GM19467 (cell line): Measurements from ENCODE around the gene PCDHA8.
"Not testable (repeated sequence)": the region's sequence is repeated elsewhere in the genome, so short reads cannot be mapped to it uniquely, and the experiment has no call there.

ENCODE experiments used
- ATAC-seq: cut with Tn5 transposase; IDR thresholded peaks from one replicate; pipeline ENCODE4 v1.9.1; 2021; ENCODE audit warnings: mild to moderate bottlenecking, moderate library complexity; ENCODE audit not compliant: unreplicated experiment

The PCDHA8 gene

DNA sequence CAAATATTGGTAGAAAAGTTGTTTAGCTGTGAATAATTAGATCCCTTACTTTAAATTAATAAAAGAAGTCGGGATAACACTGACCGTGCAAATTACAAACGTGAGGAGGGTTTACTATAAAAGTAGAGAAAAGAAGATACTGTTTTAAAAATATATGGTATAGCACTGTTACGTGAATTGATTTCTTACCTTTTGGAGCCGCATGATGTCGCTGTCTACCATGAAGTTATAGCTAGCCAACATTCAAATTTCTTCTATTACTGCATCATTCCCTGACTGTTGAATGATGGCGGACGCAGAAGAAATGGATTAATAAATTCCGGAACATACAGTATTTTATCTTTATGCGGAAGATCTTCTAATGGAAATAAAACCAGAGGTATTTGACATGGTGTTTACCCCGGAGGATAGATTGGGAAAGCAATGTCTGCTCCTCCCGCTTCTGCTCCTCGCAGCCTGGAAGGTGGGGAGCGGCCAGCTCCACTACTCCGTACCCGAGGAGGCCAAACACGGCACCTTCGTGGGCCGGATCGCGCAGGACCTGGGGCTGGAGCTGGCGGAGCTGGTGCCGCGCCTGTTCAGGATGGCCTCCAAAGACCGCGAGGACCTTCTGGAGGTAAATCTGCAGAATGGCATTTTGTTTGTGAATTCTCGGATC is 13.2 kb upstream of the PCDHA8 start, which contains the start of gene PCDHA6:
TSS of gene PCDHA6 (plus strand) at position 257 of the 658 bp plus-strand sequence. CDS start at position 389, 132 bp downstream.
- no peak for ATAC-seq

DNA sequence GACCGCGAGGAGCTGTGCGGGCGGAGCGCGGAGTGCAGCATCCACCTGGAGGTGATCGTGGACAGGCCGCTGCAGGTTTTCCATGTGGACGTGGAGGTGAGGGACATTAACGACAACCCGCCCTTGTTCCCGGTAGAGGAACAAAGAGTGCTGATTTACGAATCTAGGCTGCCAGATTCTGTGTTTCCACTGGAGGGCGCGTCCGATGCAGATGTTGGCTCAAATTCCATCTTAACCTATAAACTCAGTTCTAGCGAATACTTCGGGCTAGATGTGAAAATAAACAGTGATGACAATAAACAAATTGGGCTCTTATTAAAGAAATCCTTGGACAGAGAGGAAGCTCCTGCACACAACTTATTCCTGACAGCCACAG is 12.6 kb upstream of the PCDHA8 start:
- ATAC-seq: no peak

DNA sequence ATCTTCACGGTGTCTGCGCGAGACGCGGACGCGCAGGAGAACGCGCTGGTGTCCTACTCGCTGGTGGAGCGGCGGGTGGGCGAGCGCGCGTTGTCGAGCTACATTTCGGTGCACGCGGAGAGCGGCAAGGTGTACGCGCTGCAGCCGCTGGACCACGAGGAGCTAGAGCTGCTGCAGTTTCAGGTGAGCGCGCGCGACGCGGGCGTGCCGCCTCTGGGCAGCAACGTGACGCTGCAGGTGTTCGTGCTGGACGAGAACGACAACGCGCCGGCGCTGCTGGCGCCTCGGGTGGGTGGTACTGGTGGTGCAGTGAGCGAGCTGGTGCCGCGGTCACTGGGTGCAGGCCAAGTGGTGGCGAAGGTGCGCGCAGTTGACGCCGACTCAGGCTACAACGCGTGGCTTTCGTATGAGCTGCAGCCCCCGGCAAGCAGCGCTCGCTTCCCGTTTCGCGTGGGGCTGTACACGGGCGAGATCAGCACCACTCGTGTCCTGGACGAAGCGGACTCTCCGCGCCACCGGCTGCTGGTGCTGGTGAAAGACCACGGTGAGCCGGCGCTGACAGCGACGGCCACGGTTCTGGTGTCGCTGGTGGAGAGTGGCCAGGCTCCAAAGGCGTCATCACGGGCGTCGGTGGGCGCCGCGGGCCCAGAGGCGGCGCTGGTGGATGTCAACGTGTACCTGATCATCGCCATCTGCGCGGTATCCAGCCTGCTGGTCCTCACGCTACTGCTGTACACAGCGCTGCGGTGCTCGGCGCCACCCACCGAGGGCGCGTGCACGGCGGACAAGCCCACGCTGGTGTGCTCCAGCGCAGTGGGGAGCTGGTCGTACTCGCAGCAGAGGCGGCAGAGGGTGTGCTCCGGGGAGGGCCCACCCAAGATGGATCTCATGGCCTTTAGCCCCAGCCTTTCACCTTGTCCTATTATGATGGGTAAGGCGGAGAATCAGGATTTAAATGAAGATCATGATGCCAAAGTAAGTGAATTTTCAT is 11.2 kb upstream of the PCDHA8 start:
- not testable (repeated sequence) for ATAC-seq

DNA sequence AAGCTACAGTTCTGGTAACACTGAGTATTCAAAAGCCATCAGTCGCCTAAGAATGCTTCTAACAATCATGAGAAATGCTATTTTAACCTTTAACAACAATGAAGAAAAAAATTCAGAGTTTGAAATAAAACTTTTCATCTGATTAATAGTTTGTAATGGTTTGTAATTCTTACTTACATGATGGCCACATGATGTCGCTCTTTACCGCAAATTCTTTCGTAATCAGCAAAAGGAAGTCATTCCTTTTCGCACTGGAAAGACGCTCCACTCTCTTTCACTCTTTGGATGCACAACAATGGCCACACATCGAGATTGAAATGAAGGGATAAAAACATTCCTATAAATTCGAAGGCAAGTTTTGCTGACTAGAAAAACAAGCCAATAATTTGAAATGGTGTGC is 7.0 kb upstream of the PCDHA8 start, which contains the start of gene PCDHA7:
TSS of gene PCDHA7 (plus strand) at position 277 of the 400 bp plus-strand sequence. CDS start at position 392, 115 bp downstream.
- ATAC-seq: no peak

DNA sequence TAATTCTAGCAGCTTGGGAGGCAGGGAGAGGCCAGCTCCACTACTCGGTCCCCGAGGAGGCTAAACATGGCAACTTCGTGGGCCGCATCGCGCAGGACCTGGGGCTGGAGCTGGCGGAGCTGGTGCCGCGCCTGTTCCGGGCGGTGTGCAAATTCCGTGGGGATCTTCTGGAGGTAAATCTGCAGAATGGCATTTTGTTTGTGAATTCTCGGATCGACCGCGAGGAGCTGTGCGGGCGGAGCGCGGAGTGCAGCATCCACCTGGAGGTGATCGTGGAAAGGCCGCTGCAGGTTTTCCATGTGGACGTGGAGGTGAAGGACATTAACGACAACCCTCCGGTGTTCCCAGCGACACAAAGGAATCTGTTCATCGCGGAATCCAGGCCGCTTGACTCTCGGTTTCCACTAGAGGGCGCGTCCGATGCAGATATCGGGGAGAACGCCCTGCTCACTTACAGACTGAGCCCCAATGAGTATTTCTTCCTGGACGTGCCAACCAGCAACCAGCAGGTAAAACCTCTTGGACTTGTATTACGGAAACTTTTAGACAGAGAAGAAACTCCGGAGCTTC is 6.5 kb upstream of the PCDHA8 start:
- not testable (repeated sequence) for ATAC-seq

DNA sequence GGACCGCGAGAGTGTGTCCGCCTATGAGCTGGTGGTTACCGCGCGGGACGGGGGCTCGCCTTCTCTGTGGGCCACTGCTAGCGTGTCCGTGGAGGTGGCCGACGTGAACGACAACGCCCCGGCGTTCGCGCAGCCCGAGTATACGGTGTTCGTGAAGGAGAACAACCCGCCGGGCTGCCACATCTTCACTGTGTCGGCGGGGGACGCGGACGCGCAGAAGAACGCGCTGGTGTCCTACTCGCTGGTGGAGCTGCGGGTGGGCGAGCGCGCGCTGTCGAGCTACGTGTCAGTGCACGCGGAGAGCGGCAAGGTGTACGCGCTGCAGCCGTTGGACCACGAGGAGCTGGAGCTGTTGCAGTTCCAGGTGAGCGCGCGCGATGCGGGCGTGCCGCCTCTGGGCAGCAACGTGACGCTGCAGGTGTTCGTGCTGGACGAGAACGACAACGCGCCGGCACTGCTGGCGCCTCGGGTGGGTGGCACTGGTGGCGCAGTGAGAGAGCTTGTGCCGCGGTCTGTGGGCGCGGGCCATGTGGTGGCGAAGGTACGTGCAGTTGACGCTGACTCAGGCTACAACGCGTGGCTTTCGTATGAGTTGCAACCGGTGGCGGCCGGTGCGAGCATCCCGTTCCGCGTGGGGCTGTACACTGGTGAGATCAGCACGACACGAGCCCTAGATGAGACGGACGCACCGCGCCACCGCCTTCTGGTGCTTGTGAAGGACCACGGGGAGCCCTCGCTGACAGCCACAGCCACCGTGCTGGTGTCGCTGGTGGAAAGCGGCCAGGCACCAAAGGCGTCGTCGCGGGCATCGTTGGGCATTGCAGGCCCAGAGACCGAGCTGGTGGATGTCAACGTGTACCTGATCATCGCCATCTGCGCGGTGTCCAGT is 5.1 kb upstream of the PCDHA8 start:
- ATAC-seq: no peak

DNA sequence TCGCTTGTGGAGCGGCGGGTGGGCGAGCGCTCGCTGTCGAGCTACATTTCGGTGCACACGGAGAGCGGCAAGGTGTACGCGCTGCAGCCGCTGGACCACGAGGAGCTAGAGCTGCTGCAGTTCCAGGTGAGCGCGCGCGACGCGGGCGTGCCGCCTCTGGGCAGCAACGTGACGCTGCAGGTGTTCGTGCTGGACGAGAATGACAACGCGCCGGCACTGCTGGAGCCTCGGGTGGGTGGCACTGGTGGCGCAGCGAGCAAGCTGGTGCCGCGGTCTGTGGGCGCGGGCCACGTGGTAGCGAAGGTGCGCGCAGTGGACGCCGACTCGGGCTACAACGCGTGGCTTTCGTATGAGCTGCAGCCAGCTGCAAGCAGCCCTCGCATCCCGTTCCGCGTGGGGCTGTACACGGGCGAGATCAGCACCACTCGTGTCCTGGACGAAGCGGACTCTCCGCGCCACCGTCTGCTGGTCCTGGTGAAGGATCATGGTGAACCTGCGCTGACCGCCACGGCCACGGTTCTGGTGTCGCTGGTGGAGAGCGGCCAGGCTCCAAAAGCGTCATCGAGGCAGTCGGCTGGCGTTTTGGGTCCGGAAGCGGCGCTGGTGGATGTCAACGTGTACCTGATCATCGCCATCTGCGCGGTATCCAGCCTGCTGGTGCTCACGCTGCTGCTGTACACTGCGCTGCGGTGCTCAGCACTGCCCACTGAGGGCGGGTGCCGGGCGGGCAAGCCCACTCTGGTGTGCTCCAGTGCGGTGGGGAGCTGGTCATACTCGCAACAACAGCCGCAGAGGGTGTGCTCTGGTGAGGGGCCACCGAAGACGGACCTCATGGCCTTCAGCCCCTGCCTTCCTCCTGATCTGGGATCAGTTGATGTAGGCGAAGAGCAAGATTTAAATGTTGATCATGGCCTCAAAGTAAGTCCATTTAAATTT is 2.1 kb downstream of the PCDHA8 start:
- ATAC-seq: no peak

DNA sequence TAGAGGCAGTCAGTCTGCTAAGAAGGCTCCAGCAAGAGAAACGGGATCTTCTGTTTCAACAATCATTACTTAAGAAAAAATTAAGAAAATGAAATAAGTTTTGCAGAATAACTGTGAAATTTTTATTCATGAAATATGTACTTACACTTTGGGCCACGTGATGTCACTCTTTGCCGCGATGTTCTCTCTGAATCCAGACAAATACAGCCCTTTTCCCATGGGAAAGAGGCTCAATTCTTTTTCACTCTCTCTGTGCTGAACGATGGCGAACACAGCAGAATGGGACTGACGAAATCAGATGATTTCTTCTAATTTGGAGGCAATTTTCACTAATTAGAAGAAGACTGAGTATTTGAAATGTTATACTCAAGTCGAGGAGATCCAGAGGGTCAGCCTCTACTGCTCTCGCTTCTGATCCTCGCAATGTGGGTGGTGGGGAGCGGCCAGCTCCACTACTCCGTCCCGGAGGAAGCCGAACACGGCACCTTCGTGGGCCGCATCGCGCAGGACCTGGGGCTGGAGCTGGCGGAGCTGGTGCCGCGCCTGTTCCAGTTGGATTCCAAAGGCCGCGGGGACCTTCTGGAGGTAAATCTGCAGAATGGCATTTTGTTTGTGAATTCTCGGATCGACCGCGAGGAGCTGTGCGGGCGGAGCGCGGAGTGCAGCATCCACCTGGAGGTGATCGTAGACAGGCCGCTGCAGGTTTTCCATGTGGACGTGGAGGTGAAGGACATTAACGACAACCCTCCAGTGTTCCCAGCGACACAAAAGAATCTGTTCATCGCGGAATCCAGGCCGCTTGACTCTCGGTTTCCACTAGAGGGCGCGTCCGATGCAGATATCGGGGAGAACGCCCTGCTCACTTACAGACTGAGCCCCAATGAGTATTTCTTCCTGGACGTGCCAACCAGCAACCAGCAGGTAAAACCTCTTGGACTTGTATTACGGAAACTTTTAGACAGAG is 7.4 kb downstream of the PCDHA8 start, which contains the start of gene PCDHA9:
TSS of gene PCDHA9 (plus strand) at position 244 of the 964 bp plus-strand sequence. CDS start at position 358, 114 bp downstream.
- ATAC-seq: not testable (repeated sequence)

DNA sequence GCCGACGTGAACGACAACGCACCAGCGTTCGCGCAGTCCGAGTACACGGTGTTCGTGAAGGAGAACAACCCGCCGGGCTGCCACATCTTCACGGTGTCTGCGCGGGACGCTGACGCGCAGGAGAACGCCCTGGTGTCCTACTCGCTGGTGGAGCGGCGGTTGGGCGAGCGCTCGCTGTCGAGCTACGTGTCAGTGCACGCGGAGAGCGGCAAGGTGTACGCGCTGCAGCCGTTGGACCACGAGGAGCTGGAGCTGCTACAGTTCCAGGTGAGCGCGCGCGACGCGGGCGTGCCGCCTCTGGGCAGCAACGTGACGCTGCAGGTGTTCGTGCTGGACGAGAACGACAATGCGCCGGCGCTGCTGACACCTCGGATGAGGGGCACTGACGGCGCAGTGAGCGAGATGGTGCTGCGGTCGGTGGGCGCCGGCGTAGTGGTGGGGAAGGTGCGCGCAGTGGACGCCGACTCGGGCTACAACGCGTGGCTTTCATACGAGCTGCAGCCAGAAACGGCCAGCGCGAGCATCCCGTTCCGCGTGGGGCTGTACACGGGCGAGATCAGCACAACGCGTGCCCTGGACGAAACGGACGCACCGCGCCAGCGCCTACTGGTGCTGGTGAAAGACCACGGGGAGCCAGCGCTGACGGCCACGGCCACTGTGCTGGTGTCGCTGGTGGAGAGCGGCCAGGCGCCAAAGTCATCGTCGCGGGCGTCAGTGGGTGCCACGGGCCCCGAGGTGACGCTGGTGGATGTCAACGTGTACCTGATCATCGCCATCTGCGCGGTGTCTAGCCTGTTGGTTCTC is 9.0 kb downstream of the PCDHA8 start:
- ATAC-seq: not testable (repeated sequence)

DNA sequence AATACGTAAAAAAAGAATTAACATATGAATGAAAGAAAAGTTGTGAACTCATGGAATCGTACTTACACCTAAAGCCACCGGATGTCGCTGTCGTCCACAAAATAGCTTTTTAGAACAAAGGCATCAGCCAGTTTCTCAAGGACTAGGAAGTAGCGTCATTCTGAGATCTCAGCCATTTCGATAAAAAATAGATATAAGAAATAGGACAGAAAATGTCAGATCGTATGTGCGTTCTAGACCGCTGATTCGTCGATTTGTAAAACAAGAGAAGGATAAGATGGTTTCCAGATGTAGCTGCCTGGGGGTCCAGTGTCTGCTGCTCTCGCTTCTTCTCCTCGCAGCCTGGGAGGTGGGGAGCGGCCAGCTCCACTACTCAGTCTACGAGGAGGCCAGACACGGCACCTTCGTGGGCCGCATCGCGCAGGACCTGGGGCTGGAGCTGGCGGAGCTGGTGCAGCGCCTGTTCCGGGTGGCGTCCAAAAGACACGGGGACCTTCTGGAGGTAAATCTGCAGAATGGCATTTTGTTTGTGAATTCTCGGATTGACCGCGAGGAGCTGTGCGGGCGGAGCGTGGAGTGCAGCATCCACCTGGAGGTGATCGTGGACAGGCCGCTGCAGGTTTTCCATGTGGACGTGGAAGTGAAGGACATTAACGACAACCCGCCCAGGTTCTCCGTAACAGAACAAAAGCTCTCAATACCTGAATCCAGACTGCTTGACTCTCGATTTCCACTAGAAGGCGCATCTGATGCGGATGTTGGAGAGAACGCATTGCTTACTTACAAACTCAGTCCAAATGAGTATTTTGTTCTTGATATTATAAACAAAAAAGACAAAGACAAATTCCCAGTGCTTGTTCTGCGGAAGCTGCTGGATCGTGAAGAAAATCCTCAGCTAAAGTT is 15.0 kb downstream of the PCDHA8 start, which contains the start of gene PCDHA10:
TSS of gene PCDHA10 (plus strand) at position 126 of the 903 bp plus-strand sequence. CDS start at position 278, 152 bp downstream.
- no peak for ATAC-seq

DNA sequence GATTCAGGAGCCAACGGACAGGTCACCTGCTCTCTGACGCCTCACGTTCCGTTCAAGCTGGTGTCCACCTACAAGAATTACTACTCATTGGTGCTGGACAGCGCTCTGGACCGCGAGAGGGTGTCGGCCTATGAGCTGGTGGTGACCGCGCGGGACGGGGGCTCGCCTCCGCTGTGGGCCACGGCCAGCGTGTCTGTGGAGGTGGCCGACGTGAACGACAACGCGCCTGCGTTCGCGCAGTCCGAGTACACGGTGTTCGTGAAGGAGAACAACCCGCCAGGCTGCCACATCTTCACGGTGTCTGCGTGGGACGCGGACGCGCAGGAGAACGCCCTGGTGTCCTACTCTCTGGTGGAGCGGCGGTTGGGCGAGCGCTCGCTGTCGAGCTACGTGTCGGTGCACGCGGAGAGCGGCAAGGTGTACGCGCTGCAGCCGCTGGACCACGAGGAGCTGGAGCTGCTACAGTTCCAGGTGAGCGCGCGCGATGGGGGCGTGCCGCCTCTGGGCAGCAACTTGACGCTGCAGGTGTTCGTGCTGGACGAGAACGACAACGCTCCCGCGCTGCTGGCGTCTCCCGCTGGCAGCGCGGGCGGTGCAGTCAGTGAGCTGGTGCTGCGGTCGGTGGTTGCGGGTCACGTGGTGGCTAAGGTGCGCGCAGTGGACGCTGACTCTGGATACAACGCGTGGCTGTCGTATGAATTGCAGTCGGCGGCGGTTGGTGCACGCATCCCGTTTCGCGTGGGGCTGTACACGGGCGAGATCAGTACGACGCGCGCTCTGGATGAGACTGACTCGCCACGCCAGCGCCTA is 16.4 kb downstream of the PCDHA8 start:
- ATAC-seq: no peak

DNA sequence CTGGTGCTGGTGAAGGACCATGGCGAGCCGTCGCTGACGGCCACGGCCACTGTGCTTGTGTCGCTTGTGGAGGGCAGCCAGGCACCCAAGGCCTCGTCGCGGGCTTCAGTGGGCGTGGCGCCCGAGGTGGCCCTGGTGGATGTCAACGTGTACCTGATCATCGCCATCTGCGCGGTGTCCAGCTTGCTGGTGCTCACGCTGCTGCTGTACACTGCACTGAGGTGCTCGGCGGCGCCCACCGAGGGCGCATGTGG is 16.9 kb downstream of the PCDHA8 start:
- ATAC-seq: no peak

DNA sequence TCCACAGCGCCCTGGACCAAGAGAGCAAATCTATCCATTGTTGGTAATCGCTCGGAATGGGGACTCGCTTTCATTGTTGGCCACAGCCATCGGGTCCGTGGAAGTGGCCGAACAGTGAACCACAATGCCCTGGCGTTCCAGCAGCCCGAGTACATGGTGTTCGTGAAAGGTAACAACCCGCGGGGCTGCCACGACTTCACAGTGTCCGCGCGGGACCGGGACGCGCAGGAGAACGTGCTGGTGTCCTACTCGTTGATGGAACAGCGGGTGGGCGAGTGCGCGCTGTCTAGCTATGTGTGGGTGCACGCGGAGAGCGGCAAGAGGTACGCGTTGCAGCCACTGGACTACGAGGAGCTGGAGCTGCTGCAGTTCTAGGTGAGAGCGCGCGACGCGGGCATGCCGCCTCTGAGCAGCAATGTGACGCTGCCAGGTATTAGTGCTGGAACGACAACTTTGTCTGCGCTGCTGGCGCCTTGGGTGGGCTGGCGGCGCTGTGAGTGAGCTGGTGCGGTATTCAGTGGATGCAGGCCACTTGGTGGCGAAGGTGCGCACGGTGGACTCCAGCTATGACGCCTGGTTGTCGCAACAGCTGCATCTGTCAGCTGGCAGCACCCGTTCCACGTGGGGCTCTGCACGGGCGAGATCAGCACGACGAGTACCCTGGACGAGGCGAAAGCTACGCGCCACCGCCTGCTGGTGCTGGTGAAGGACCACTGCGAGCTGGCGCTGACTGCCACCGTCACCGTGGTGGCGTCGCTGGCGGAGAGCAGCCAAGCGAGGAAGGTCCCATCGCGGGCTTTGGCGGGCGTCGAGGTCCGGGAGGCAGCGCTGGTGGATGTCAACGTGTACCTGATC is 21.7 kb downstream of the PCDHA8 start:
- ATAC-seq: no peak

DNA sequence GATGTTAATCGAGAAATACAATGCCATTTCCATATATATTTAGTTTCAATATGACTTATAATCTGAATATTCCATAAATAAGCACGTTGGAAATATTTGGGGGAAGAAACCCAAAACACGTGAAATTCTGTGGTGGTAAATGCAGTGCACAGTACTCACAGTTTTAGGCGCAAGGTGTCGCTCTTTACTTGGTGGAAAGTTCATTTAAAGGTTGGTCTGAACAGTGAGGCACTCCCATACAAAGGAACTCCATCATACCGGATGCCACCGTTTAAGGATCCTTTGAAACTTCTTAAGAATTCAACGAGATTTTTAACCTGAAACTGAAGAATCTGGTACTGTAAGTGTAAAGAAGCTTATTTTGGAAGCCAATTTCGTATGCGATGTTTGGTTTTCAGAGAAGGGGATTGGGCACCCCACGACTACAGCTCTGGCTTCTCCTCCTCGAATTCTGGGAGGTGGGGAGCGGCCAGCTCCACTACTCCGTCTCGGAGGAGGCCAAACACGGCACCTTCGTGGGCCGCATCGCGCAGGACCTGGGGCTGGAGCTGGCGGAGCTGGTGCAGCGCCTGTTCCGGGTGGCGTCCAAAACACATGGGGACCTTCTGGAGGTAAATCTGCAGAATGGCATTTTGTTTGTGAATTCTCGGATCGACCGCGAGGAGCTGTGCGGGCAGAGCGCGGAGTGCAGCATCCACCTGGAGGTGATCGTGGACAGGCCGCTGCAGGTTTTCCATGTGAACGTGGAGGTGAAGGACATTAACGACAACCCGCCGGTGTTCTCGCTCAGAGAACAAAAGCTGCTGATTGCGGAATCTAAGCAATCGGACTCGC is 28.0 kb downstream of the PCDHA8 start, which contains the start of gene PCDHA11:
TSS of gene PCDHA11 (plus strand) at position 237 of the 834 bp plus-strand sequence. CDS start at position 384, 147 bp downstream.
- ATAC-seq: no peak
